HG03025 (cell line): ENCODE results near the gene RPTOR.
"Not testable (repeated sequence)": the region's sequence is repeated elsewhere in the genome, so short reads cannot be mapped to it uniquely, and the experiment has no call there.

Source experiments
- ATAC-seq: cut with Tn5 transposase; IDR thresholded peaks from one replicate; pipeline ENCODE4 v1.9.1; 2021; ENCODE audit warnings: mild to moderate bottlenecking, moderate library complexity; ENCODE audit not compliant: unreplicated experiment, low FRiP score

Gene RPTOR

GRCh38 chr17:80679816-80680215 lies 135.2 kb downstream of the RPTOR start:
- ATAC-seq: no peak

GRCh38 chr17:80681215-80681614 lies 136.6 kb downstream of the RPTOR start:
- ATAC-seq: no peak

DNA sequence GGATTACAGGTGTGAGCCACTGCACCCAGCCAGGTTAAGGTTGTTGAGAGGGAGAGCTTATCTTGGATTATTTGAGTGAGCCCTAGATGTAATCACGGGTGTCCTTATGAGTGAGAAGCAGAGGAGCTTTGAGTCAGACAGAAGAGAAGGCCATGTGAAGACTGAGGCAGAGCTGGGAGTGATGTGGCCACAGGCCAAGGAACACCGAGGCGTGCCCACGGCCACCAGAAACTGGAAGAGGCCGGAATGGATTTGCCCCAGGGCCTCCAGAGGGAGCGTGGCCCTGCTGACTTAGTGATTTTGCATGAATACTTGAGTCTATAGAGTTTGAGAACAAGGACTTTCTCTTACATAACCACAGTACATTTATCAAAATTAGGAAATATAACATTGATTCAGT lies 137.7 kb downstream of the RPTOR start:
- no peak for ATAC-seq

DNA sequence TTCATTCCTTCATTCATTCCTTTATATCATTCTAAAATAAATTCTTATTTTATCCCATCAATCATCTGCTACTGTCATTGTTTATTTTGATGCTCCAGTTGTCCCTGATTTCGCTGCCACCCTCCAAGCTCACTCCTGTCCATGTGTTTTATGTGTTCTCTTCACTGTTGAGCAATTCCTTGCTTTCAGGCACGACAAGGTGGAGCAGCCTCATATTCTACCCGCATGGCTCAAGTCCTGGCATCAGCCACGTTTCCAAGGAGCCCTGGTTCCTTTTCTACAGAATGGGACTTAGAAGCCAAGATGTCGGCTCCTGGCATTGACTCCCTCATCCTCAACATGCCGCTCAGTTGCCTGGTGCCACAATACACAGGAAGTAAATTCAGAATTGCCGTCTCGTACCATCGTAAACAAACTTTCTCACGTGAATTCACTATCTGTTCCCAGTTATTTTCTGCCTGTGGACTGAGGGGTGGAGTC lies 139.0 kb downstream of the RPTOR start:
- ATAC-seq: no peak

- ATAC-seq: no peak
Observed at GRCh38 chr17:80687839-80688238, 143.2 kb downstream of the RPTOR start.

DNA sequence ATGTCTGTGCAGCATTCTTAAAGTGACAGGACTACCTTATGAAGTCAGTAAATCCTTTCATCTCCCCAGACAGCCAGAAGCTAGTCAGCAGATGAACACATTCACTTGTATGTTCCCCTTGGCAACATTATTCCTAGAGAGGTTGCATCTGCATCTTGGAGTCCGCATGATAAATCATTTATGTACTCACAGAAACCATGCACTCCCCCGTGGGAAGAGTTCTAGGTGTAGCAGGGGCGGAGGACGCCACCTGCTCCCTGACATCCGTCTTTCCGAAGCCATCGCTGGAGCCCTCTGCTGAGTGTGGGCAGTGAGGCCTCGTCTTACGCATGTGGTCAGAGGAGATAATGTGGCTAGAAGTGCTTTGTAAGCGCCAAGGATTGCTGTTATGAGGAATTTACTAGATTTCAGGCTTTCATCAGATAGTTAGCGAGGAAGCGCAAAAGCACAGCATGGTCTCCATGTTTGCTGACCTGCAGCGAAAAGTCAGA lies 144.5 kb downstream of the RPTOR start:
- no peak for ATAC-seq

- ATAC-seq: no peak
Observed at GRCh38 chr17:80691784-80692183, 147.1 kb downstream of the RPTOR start.

GRCh38 chr17:80692931-80693467 lies 148.4 kb downstream of the RPTOR start:
- no peak for ATAC-seq

DNA sequence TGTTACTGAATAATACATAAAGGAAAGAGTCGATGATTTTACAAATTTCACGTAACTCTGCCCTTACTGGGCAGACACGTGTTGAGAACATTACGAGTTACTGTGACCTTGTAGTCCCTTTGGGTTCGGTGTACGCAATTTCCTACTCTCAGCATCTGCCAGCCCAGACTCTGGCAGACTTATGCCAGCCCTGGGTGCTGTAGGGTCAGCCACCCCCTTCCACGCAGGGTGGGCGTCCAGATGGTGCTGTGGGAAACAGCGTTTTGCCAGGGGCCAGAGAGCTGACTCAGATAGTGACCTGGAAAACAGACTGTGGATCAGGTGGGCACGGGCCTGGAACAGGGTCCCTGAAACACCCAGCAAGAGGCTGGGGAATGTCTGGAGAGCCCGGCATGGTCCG lies 148.9 kb downstream of the RPTOR start:
- ATAC-seq: no peak

DNA sequence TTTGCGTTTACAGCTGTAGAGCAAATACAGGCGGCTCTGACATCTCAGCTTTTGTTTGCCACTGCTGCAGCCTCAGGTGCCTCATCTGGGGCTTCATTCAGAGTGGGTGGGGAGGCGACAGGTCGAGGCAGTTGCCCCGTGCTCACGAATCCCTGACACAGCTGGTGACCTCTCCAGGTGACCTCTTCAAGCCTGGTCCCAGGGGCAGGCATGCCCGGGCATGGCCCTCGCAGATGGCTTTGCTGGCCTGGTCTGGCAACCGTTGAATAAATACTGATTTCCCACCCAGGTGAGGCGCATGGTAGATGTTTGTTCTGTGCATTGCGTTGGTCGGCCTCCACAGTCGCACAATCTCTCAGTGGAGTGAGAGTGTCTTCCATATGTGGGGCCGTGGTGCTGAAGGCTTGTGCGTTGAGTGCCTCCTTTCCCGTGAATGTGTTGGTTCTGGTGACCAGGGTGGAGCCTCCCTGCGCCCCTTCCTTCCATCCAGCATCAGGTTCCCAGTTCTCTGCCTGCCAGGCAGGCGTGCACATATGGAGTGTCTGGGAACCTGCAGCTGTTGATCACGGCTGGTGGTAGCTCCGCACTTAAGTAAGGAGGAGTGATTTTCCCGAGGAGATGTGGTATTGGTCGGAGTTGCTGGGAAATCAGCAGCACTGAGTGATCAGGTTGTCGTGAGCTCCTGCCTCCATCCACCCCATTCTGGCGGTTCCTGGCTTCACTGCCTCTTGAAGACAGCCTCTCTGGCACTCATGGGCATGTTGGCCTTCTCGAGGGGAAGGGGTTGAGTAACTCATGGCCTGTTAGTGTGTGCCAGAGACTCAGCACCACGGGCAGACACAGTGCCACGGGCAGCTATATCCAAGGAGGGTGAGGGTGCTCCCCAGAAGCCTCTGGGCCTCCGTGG lies 149.7 kb downstream of the RPTOR start:
- ATAC-seq: no peak

DNA sequence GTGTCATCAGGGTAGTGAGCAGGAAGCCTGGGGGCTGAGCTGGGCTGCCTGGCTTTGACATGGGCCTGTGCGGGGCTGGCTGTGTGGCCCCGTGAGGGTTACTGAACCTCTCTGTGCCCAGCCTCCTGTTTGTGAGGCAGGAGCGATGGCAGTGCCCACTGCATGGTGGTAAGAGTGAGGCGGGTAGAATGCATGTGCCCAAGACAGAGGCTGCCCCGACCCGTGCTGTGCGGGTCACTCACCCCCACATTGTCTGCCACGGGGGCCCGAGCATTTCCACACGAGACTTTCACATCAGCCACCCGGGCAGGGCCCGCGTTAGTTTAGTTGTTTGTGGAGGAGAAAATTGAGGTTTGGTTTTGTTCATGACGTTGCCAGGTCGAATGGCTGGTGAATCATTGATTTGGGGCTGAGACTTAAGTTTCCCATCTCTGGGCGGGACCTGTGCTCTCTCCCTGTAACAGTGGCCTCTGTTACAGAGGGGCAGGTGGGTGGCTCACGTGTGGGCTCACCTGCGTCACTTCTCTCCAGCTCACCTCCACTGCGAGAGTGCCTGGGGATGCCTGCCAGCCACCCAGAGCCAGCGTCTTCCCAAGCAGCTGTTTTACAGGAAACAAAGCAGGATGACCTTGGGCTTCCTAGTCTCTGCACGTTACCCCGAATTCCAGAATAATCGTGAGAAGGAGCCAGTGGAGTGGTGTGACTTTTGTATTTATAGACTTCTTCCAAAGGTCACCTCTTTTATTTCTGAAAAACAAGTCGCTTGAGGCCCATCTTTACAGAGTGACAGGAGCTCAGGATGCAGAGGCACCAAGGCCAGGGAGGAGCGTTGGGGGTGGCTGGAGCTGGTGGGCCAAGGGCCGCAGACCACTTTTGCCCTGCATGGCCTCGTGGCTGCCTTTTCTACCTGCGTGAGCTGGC lies 150.6 kb downstream of the RPTOR start:
- no peak for ATAC-seq

- no peak for ATAC-seq
Observed at GRCh38 chr17:80695979-80696378, 151.3 kb downstream of the RPTOR start.

DNA sequence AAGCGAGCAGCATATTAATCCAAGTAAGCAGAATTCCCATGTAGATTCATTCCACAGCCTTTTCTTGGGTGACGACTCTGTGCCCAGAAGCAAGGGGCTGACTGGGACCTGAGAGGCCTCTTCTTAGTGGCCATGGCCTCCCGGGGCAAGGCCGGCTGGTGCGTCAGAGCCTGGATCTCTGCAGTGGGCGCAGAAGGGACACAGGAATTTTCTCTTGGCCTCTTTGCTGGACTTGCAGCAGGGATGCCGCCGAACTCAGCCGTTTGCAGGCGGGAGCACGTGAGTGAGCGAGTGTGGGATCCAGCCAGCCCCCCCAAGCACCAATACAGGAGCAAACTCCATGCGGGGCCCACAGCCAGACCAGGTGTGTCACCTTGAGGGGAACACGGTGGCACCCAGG lies 151.8 kb downstream of the RPTOR start:
- no peak for ATAC-seq

- ATAC-seq: no peak
Observed at GRCh38 chr17:80696964-80697363, 152.3 kb downstream of the RPTOR start.

- no peak for ATAC-seq
Observed at GRCh38 chr17:80698297-80698696, 153.7 kb downstream of the RPTOR start.

DNA sequence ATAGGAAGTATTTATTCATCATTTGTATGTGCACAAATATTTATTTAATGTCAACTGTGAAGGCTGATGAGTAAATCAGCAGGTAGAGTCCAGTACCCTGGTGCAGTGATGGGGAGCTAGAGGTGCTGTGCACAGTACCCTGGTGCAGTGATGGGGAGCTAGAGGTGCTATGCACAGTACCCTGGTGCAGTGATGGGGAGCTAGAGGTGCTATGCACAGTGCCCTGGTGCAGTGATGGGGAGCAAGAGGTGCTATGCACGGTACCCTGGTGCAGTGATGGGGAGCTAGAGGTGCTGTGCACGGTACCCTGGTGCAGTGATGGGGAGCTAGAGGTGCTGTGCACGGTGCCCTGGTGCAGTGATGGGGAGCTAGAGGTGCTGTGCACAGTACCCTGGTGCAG lies 154.6 kb downstream of the RPTOR start:
- not testable (repeated sequence) for ATAC-seq

GRCh38 chr17:80701730-80702129 lies 157.1 kb downstream of the RPTOR start:
- no peak for ATAC-seq

GRCh38 chr17:80702315-80703141 lies 157.9 kb downstream of the RPTOR start:
- no peak for ATAC-seq

DNA sequence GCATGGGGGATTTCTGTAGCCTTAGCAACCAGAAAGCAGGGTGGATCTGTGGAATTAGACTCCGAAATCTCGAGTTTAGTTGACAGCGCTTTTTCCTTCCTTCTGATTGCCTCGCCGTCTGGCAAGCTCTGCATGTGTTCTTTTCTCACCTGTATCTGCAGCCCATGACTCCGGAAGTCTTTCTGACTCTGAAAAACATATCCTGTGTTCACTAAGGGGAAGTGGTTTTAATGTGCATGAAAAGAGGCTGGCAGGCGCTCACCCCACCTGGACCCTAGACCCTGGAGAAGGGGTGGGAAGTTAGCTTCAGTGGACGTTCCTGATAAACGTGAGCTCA lies 158.5 kb downstream of the RPTOR start:
- ATAC-seq: no peak

DNA sequence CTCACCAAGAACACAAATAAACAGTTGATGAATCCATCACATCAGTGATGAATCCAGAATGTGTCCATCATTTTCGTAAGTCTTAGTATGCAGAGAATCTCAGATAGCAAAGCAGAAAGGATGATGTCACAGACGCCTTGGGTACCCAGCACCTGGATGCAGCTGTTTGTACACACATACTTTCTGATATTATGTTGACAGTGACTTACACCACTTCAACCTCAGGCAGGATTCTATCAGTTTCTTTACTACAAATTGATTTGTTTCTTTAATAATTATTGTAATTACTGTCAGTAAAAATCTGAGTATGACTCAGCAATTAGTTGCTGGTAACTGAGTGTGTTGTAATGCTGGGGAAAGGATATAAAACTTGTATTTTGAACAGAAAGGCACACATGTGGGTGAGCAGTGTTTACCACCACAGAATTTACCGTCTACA lies 159.8 kb downstream of the RPTOR start:
- ATAC-seq: no peak
